COLO668 (cell line): Measurements from ENCODE around the gene SLC48A1.

Source experiments
- DNase-seq: peaks from one replicate; lab custom pipeline; 2025; ENCODE audit not compliant: unreplicated experiment; lab: John Stamatoyannopoulos, UW

SLC48A1 gene

GRCh38 chr12:47757840-47758583, 15.0 kb upstream of the SLC48A1 start:
- no peak for DNase-seq

- no peak for DNase-seq
These were observed 14.5 kb upstream of the SLC48A1 start for GRCh38 chr12:47758584-47758833.

GRCh38 chr12:47758834-47759690, 14.0 kb upstream of the SLC48A1 start, which contains the start of gene RAPGEF3:
Gene RAPGEF3, minus strand, starts transcription at chr12:47758880. Its CDS starts 324 bp downstream, at chr12:47758556.
- peak; percentile 70 for DNase-seq

- no peak for DNase-seq
These were observed 10.1 kb upstream of the SLC48A1 start for GRCh38 chr12:47762850-47763465.

- DNase-seq: no peak
These were observed 9.3 kb upstream of the SLC48A1 start for GRCh38 chr12:47763481-47764346.

GRCh38 chr12:47766502-47767215, 6.4 kb upstream of the SLC48A1 start:
- no peak for DNase-seq

GRCh38 chr12:47767216-47767724, 5.8 kb upstream of the SLC48A1 start:
- peak; percentile 52 for DNase-seq

- no peak for DNase-seq
These were observed 4.7 kb upstream of the SLC48A1 start for GRCh38 chr12:47768323-47768811.

GRCh38 chr12:47769234-47770085, 3.6 kb upstream of the SLC48A1 start:
- no peak for DNase-seq

GRCh38 chr12:47770086-47770726, 2.8 kb upstream of the SLC48A1 start:
- DNase-seq: no peak

GRCh38 chr12:47771304-47771703, 1.7 kb upstream of the SLC48A1 start:
- DNase-seq: no peak

GRCh38 chr12:47772094-47772660, 861 bp upstream of the SLC48A1 start:
- DNase-seq: no peak

- DNase-seq: no peak
These were observed 338 bp upstream of the SLC48A1 start for GRCh38 chr12:47772738-47773061.

- DNase-seq: peak; percentile 17
These were observed 981 bp downstream of the SLC48A1 start for GRCh38 chr12:47773858-47774580.

GRCh38 chr12:47774663-47775062, 1.6 kb downstream of the SLC48A1 start:
- DNase-seq: peak; percentile 3

GRCh38 chr12:47775100-47775911, 2.3 kb downstream of the SLC48A1 start:
- DNase-seq: no peak
